GM19035 (cell line): ENCODE results near the gene ANKRD13B.

ENCODE experiments used
- ATAC-seq: cut with Tn5 transposase; IDR thresholded peaks from one replicate; pipeline ENCODE4 v1.9.1; 2021; ENCODE audit not compliant: unreplicated experiment

Gene ANKRD13B

DNA sequence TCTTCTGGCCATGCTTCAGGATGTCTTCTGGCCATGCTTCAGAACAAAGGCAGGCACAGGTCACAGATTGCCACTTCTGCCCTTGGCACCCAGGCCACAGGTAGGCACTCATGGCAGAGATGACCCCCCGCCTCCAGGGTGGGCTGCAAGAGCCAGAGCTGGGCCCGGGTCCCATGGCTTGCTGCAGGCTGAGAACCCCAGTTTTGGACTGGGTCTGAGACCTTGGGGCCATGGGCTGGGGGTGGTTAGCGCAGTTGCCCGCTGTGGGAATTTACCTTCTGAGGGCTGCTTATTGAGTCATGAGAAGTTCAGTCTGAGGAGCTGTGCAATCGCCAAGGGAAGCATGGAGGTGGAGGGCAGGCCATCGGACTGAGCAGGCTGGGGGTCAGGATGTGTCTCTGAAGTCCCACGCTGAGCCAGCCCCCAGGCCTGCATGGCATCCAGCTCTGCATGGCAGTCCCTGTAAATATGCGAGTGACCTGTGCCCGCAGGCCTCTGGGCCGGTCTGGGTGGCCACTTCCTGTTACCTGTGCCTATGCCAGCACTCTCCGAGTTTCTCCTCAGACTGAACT lies 1.7 kb downstream of the ANKRD13B start:
- no peak for ATAC-seq

DNA sequence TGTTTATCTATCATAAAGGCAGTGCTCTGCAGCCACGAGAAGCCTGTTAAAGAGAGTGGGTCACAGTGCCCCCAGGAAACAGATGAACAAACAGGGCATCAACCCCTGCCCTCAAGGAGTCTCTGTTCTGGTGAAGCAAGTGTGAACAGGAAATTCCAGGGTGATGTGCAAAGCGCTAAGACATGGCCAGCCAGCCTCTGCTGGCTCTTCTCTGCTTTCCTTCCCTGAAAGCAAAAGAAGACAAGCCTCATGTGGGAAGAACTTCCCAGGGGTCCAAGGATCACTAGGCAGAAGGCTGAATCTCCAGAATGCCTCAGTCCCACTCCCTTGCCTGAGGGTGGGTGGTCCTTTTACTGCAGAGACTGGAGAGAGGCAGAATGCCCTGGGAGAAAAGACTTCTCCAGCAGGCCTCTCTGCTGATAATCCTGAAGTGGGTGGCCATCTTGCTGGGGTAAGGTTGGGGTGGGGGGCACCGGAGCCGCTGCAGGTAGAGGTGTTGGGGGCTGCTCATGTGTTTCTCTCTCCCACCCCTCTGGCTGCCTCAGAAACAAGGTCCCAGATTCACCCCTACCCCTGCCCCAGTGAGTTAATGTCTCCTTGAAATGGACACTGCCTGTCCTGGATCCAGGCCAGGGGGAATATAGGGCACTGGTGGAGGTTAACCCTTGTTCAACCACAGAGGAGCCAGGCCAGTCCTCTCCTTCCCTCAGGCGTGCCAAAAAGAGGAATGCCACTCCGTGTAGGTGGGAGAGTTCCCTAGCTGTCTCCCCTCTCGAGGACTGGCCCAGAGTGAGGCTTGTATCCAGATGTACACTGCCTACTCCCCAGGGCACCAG lies 2.4 kb downstream of the ANKRD13B start:
- no peak for ATAC-seq

DNA sequence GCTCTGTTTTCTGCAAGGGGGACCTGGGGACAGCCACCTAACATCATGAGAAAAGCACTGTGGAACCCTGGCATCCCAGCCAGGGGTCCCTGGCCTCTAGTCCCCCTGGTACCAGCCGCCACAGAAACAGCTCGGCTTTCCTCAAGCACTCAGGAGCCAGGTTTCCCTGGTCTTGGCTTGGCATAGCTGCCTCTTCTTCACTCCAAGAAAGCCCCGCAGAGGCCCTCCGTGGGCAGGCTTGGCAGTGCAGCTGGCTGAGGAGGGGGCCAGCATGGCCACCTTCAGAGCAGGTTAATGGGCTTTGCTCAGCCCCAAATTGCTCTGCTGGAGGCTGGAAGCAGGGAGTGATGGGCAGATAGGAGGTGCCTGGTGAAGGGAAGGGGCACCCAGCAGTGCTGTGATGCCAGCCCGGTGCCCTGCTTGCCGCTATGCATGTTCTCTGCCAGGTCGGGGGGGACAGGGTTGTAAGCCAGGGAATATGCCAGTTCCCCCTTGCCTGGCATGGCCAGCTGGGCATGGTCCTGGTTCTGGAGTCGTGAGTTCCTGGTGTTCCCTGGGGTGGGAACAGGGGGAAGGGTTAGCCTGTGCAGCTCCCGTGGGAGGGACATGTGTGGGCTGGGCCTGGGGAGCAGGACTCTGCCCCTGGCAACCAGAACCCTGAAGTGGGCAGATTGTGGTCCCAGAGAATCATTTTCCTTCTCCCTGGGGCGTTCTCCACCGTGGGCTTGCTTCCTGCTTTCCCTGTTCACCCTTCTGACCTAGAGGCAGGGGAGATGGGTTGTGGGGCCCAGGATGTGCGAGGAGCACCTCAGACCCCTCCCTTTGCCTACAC lies 3.2 kb downstream of the ANKRD13B start:
- ATAC-seq: no peak

DNA sequence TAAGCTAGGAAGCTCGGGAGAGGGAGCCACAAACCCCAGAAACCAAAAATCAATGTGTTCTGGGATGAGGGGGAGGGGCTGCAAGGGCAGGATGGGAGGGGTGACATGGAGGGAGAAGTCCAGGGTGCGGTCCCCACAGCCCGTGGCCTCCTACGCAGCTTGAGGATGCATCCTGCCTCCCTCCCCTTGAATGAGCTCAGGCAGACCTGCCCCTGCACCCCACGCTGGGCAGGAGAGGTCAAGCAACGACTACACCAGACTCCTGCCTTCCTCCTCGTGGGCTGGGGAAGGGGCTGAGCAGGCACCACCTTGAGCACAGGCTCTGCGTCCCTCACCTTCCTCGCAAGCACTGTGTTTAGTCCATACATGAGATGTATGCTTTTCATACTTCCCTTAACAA lies 3.9 kb downstream of the ANKRD13B start:
- ATAC-seq: no peak

DNA sequence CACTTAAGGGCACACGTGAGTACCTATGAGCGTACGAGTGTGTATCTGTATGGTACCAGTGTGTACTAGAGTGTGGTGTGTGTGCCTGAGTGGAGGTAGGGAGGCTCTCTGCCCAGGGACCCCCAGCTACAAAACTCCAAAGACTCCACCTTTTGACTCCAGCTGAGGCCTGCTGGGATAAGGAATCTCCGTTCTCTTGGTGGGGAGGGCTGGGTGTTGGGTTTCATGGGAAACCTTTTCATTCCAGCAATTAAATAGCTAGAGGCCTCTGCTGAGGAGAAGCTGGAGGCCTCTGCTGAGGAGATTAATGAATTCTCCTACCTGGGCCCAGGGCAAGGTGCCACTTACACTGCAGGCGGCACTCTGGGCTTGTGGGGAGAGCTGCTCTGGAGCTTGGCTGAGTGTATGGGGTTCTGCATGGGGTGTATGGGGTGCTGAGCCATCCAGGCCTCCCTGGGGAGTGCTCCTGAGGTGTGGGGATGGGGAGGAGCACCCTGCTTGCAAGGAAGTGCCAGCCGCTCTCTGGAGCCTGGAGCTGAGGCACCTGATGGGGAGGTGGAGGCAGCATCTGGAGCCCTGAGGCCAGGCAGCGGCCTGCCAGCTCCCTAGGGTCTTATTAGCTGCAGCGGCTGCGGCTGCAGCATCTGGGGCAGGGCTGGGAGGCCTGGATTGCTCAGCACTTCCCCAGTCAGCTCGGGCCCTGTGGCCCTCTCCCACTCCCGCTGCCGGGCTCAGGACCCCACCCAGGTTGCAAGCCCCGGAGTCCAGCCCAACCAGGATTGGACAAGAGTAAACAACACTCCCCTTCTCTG lies 4.6 kb downstream of the ANKRD13B start:
- no peak for ATAC-seq

DNA sequence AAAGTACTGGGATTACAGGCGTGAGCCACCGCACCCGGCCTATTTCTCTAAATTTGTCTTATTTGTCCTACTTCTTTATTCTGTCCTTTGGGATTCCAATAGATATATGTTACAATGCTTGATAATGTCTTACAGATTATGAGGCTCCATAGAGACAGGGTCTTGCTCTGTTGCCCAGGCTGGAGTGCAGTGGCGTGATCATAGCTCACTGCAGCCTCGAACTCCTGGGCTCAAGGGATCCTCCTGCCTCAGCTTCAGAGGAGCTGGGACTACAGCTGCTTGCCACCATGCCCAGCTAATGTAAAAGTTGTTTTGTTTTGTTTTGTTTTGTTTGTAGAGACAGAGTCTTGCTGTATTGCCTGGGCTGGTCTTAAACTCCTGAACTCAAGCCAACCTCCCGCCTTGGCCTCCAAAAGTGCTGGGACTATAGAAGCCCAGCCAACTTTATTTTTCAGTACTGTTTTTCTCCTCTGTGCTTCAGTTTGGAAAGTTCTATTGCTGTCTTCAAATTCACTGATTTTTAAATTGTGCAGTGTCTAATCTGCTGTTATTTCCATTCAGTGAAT lies 10.3 kb downstream of the ANKRD13B start:
- ATAC-seq: no peak

DNA sequence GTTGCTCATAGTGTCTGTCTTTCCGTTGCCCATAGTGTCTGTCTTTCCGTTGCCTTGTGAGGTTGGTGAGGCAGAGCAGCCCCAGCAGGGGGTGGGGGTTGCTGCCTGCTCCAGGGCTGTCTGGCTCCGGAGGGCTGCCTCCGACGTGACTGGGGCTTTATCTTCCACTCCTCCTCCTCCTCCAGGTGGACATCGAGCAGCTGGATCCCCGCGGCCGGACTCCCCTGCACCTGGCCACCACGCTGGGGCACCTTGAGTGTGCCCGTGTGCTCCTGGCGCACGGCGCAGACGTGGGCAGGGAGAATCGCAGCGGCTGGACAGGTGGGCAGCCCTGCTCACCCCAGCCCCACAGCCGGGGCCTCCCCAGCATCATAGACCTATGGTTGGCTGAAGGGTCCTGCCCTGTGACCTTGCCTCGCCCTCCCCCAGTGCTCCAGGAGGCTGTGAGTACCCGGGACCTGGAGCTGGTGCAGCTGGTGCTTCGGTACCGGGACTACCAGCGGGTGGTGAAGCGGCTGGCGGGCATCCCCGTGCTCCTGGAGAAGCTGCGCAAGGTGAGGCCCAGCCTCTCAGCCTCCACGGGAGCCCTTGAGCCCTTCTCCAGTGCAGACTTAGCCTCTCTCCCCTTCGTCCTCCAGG lies 14.7 kb downstream of the ANKRD13B start:
- ATAC-seq: no peak

DNA sequence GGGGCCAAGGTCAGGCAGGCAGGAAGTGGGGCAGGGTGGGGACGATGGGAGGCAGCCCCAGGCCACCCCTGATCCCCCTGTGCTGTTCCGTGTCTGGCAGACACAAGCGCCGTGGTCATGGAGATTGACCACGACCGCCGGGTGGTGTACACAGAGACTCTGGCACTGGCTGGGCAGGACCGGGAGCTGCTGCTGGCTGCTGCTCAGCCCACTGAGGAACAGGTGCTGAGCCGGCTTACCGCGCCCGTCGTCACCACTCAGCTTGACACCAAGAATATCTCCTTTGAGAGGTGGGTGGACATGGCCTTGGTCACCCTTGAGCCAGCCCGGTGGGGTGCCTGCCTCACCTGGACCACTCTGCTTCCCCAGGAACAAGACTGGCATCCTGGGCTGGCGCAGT lies 16.1 kb downstream of the ANKRD13B start:
- ATAC-seq: no peak

DNA sequence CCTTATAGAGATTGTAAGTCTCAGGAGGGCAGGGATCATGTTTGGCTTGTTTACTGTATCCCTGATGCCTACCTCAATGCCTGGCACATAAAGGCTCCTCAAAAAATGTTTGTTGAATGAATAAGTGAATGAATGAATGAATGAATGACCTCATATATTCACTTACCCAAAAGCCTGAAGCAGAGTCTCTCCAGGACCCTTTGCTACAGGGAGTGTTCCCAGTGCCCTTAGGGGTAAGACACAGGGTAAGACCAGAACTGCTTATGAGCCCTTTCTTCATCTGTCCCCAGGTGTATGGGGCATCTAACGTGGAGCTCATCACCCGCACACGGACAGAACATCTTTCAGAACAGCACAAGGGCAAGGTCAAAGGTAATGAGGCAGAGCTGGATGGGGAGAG lies 17.5 kb downstream of the ANKRD13B start:
- ATAC-seq: no peak

DNA sequence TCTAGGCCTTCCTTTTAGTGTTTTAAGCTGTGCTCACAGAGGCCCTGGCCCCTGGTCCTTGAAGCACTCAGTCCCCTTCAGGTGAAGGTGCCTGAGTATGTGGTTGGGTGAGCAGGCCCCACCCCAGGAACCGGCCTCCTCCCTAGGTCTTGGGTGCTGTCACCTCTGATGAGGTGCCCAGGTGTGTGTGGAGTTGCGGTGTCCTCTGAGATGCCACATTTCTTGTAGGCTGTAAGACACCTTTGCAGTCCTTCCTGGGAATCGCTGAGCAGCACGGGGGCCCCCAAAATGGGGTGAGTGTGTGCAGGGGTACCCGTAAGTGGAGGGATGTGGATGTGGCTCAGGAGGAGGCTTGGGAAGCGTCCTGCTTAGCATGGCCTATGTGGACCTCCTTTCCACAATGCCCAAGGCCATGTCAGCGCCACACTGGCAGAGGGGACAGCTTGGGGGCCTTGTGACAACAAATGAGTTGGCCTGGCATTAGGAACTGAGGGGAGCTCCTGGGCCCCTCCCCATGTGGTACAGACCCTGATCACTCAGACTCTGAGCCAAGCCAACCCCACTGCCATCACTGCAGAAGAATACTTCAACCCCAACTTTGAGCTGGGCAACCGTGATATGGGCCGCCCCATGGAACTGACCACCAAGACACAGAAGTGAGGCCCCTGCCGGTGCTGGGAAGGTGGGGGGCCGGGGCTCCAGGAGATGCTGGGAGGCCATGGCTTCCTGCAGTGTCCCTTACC lies 18.6 kb downstream of the ANKRD13B start:
- no peak for ATAC-seq

DNA sequence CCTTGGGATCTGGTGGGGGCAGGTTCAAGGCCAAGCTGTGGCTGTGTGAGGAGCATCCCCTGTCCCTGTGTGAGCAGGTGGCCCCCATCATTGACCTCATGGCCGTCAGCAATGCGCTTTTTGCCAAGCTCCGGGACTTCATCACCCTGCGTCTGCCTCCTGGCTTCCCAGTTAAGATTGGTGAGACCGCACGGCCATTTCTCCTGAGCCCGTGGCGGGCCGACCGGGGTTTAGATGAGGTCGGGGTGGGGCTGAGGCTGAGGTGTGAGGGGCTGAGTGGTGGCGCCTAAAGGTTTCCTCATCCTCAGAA lies 19.1 kb downstream of the ANKRD13B start:
- ATAC-seq: no peak

DNA sequence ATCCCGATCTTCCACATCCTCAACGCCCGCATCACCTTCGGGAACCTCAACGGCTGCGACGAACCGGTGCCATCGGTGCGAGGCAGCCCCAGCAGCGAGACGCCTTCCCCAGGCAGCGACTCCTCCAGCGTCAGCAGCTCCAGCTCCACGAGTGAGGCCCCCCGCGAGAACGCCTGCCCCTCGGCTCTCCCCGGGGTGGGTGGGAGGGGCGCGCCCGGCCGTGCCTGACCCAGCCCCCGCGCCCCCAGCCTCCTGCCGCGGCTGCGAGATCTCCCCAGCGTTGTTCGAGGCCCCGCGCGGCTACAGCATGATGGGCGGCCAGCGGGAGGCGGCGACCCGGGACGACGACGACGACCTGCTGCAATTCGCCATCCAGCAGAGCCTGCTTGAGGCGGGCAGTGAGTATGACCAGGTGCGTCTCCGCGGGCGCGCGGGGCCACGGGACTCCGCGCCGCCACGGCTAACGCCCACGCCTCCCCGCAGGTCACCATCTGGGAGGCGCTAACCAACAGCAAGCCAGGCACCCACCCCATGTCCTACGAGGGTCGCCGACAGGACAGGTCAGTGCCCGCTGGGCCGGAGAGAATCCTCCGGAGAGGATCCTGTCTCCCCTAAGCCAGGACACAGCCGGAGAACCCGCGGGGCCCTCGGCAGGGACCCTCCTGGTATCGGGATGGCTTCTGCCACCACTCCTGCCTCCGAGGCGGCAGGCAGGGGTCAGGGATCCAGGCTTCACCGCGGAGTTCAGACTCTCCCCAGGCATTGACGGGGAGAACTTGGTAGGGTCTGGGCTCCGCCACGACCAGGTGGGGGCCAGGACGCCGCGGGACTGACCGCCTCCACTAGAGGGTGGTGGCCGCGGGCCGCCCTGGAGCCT lies 19.7 kb downstream of the ANKRD13B start:
- ATAC-seq: no peak

DNA sequence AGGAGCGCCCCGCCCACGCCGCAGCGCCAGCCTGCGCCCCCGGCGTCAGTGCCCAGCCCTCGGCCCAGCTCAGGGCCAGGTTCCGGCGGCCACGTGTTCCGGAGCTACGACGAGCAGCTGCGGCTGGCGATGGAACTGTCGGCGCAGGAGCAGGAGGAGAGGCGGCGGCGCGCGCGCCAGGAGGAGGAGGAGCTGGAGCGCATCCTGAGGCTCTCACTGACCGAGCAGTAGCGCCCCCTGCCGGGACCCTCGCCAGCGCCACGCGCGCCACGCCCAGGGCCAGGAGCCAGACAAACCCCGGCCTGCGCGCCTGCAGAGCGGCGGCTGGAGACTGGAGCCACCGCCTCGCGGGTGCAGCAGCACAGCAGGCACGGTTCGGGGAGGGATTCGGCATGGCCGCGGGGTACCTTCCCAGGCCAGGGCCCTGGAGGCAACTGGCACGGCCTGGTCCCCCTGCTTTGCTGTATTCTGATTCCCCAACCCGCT lies 20.5 kb downstream of the ANKRD13B start:
- ATAC-seq: no peak

DNA sequence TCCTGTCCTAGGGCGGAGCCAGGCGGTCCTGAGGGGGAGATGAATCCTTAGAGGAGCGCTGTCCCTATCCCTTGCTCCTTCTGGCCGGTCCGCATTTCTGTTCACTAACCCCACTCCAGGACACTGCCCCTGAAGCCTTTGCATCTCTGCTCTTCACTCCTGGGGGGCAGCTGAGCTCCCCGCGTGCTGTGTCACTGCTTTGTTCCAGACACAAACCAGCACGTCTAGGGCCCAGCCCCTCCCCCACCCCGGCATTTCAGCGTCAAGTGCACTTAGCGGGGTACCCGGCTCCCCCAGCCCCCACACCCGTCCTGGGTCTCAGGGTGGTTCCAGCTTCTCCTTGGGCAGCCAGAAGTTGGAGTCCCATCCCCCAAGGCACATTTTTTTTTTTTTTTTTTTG lies 20.9 kb downstream of the ANKRD13B start:
- ATAC-seq: no peak

DNA sequence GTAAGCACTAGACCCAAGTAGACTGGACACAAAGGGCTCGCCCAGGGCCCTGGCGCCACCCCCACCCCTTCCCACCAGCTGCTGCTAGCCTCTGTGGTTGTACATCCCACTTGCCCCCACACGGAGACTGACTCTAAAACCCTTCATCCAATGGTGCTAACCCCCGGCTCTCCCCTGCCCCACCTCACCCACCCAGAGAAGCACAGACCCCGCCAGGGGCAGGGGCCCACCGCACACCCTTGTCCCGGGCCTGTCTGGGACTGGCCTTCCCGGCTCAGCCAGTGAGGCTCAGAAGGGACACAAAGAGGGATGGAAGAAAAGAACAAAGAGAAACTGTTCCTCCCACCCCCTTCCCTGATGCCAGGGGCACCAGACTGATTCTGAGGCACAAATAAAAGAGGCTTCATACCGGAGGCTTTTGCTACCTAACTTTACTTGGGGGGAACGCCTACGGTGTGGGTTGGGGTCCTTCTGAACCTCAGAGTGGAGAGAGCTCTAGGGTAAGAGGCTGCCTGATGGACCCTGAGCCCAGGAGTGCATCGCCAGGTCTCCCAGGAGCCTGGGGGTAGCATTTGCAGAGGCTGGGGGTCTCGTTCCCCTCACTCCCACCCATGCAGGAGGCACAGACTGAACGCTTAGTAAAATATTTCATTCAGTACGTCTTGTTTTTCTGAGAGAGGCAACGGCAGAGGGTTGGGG lies 21.6 kb downstream of the ANKRD13B start:
- ATAC-seq: no peak

DNA sequence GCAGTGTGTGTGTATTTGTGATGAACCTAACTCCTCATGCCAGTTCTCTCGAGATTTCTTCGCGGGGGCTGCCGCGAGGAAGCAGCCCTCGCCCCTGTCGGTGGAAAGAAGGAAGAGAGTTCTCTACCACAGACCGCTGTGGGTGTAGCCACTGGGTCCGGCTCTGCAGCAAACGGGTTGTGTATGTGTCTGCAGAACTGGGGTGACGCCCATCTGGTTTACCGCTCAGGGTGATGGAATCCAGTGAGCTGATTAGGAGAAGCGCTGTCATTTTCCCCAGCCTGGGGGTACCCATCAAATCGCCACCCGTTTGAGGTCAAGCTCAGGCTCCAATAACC lies 22.1 kb downstream of the ANKRD13B start:
- no peak for ATAC-seq

DNA sequence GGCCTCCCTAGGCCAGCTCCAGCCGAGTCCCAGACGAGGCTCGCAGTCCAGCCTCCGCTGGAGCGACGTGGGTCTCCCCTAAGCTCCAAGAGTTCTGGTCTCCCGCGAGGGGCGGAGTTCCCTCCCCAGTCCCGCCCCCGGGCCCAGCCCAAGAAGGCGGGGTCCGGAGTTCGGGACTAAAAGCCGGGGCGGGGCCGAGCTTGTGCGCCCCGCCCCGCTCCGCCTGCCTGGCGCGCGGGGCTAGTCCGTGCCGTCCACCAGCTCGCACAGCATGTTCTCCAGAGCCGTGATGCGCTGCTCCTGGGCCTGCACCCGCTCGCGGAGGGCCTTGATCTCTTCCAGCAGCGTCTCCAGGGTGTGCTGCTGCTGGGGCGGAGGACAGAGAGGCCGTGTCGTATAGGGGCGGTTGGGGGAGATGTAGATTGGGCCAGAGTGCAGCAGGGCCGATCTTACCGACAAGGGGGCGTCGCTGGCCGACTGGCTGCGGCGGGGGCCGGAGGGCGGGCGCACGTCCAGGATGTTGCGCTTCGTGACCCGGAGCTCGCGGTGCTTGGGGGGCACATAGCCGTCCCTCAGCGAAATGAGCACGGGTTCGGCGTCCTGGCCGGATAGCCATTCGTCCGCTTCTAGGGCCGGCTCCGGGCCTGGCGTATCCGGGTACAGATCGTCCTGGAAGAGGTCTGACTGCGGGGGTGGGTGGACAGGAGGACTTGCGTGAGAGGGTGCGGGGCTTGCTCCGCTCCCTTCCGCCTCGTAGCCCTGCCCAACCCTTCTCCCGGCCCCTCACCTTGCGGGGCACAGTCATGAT lies 22.8 kb downstream of the ANKRD13B start:
- peak; percentile 47 for ATAC-seq
